Esophagus muscularis mucosa (tissue), 4 donors: ENCODE measurements around the gene BID. TPM values are rescaled to one million over a fixed set of nuclear protein-coding genes. Genes with fewer than 3 reads are reported as not detected.

Experiments used
- DNase-seq: peaks from one replicate; pipeline ENCODE4 v3.0.0-alpha.2; 2017; ENCODE audit errors: extremely low spot score
- H3K27ac ChIP-seq, 4 donors: fragments of 200-600 bp; sonication (generic); replicated peaks in 1 of 4; 1 replicate in 3 of 4; 2 replicates in 1 of 4; pipeline ENCODE4 v1.5.1; 2016 to 2019; ENCODE audit warnings: mild to moderate bottlenecking in 1 of 4
- H3K27me3 ChIP-seq, 4 donors: fragments of 200-600 bp; sonication (generic); one replicate each; pipeline versions ENCODE4 v1.5.1 to v1.6.0; 2016 to 2019
- H3K36me3 ChIP-seq, 4 donors: fragments of 200-600 bp; sonication (generic); one replicate each; pipeline ENCODE4 v1.5.1; 2016 to 2019
- H3K4me1 ChIP-seq, 4 donors: fragments of 200-600 bp; sonication (generic); one replicate each; pipeline ENCODE4 v1.5.1; 2016 to 2019
- H3K4me3 ChIP-seq, 4 donors: fragments of 200-600 bp; sonication (generic); 1 replicate in 2 of 4; 2 replicates in 2 of 4; pipeline ENCODE4 v1.5.1; 2016 to 2019; ENCODE audit warnings: mild to moderate bottlenecking in 4 of 4, moderate library complexity in 1 of 4
- H3K9me3 ChIP-seq, 4 donors: fragments of 200-600 bp; sonication (generic); 1 replicate in 3 of 4; 2 replicates in 1 of 4; pipeline ENCODE4 v1.5.1; 2016 to 2019
- EP300 ChIP-seq: sonication (generic); formaldehyde crosslinking; IDR thresholded peaks from one replicate; pipeline ENCODE4 v1.6.1; 2017; ENCODE audit warnings: antibody characterized with exemption
- POLR2A ChIP-seq: fragments of 450-650 bp; IDR thresholded peaks from one replicate; pipeline ENCODE4 v1.6.1; 2017; ENCODE audit warnings: antibody characterized with exemption, moderate library complexity, mild to moderate bottlenecking, low read depth
- POLR2AphosphoS5 ChIP-seq, 2 donors: sonication (generic); formaldehyde crosslinking; IDR thresholded peaks; one replicate each; pipeline ENCODE4 v1.6.1; 2017; ENCODE audit warnings: antibody characterized with exemption in 2 of 2
- WGBS: methylation state at CpG from one replicate; pipeline ENCODE4 v1.1.5; 2018; 5-methylcytosine and 5-hydroxymethylcytosine counted together
- intact Hi-C: fragments of 100-400 bp; cut with DNase I; formaldehyde crosslinking; loops from one replicate; pipeline ENCODE4 v1.15.1; 2023
- total RNA-seq, 4 donors: library from RNA; depleted of rRNA; stranded (reverse); fragments of >200 nt; gene quantifications; one replicate each; pipeline versions ENCODE4 v1.1.0 to v1.2.1, GENCODE V29; 2016
- TF ChIP-seq, protein P1 (sequence below), 3 experiments: fragments of 200-600 bp in 2 of 3; fragments of 450-650 bp in 1 of 3; sonication (generic) in 2 of 3; IDR thresholded peaks; one replicate each; pipeline ENCODE4 v1.5.1; 2017 to 2019; ENCODE audit warnings: antibody characterized with exemption in 3 of 3, mild to moderate bottlenecking in 2 of 3, moderate library complexity in 1 of 3

BID gene
- total RNA-seq, 4 donors from 2014 or later = 12.9 to 48.3 (median 26.3) TPM

DNA sequence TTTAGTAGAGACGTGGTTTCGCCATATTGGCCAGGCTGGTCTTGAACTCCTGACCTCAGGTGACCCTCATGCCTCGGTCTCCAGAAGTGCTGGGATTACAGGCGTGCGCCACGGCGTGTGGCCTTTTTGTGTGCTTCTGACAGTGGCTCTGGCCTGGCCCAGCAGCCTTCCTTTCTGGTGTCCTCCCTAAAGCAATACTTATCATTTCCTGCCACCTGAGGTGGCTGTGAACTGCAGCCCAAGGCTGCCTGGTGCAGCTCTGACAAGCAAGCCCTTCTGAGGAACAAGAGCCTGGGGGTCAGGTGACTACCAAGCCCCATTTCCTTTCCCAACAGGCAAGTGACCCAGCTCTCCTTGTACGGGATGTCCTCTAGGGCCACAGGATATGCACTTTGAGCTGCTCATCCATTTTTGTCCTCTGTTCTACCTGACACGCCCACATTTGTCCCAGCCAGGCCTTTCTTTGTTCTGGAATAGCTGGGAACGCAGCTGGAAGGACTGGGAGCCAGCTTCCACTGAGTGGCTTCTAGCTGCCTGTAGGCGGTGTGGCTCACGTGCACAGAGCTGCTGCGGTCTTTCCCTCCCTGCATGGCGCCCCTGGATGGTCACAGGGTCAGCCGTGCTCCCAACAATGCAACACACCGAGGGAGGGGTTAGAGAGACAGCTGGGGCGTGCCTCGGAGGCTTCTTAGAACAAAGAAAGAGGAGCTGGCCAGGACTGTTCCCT is 12.3 kb upstream of the BID start:
- no peak for DNase-seq
- Histone ChIP-seq H3K4me1 (peaks cover 27 to 39% (median 37%) of the 10 kb centered on the region in 4 donors), H3K9me3 (no peaks in the 10 kb centered on the region), H3K27ac (peak overlapping the region; percentile 65 to 75 (median 70)), H3K4me3 (no peak overlapping the region), H3K36me3 (peaks cover 21 to 40% (median 37%) of the 10 kb centered on the region in 4 donors), H3K27me3 (peaks cover 0 to 4% (median 0%) of the 10 kb centered on the region in 4 donors)
- no peak for TF ChIP-seq POLR2A
- TF ChIP-seq EP300 = no peak
- TF ChIP-seq, protein P1, sequence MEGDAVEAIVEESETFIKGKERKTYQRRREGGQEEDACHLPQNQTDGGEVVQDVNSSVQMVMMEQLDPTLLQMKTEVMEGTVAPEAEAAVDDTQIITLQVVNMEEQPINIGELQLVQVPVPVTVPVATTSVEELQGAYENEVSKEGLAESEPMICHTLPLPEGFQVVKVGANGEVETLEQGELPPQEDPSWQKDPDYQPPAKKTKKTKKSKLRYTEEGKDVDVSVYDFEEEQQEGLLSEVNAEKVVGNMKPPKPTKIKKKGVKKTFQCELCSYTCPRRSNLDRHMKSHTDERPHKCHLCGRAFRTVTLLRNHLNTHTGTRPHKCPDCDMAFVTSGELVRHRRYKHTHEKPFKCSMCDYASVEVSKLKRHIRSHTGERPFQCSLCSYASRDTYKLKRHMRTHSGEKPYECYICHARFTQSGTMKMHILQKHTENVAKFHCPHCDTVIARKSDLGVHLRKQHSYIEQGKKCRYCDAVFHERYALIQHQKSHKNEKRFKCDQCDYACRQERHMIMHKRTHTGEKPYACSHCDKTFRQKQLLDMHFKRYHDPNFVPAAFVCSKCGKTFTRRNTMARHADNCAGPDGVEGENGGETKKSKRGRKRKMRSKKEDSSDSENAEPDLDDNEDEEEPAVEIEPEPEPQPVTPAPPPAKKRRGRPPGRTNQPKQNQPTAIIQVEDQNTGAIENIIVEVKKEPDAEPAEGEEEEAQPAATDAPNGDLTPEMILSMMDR (IDR thresholded peaks at IDR 0.05) = peak in 1 of 3 experiments; percentile 6
- peak; percentile 60 to 75 for TF ChIP-seq POLR2AphosphoS5 (IDR thresholded peaks at IDR 0.05)
- WGBS = 59% methylated on average over 13 of the region's 18 CpGs
- intact Hi-C loops = no loop called here

DNA sequence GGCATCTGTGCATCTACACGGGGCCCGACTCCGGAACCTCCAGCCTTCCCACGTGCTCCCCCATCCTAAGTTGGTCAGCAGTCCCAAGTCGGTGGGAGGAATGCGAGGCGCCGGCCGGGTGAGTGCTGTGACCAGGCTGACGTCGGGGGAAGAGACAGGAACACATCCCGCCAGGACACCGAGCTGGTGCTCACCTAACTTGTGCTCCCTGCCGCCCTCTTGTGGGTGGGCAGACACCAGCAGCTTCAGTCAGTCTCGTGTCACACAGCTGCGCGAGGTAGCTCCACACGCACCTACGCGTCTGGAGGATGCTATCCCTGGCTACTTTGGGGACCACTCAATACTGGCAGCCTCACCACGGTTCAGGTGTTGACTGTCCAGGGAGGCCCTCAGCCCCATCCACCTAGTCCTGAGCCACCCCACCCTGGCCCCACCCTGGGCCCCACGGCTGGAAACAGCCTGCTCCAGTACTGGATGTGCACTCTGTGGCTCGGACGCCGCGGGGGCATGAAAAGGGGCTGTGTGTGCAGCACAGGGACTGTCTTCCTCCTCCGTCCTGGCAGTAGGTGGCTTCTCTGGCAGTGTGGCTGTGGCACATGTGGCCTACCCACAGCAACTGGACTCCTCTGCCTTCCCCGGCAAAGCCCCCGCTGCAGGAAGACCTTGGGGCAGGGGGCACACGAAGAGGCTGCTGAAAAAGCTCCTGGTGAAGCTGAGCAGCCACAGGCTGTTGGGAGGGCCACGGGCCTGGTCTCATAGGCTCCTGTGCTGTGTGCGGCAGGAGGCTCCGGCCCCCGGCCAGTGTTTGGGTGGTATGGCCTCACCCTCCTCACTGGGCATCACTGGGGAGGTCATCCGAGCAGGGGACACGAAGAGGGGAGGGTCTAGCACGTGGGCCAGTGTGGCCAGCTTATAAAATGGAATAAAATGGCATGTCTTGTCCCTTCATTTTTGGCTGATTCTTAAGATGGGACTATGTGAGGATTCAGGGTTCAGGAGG is 11.2 kb upstream of the BID start:
- intact Hi-C loops = loop anchor here (2.0 kb wide), 1 partner anchor 227 kb away; no protein-coding TSS in a partner anchor
- 64% methylated on average over 12 of the region's 37 CpGs for WGBS

DNA sequence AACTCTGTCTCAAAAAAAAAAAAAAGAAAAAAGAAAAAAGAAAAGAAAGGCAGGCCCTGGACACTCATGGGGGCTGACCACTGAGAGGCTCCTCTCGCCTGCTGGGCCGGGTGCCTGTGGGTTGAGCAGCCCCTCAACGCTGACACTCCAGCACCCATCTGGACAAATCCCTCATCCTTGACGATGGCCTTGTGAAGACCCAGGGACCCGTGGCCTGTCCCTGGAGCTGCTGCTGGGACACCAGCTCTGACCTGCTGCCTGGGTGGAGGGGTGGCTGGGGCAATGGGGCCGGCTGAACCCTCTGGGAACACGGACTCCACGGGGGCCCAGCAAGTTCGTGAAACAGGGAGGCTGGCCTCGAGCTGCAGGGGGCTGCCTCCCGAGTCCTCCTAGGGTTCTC is 10.5 kb upstream of the BID start:
- Histone ChIP-seq H3K4me1 (peaks cover 31 to 52% (median 45%) of the 10 kb centered on the region in 4 donors), H3K9me3 (no peaks in the 10 kb centered on the region), H3K27me3 (peaks cover 0 to 22% (median 0%) of the 10 kb centered on the region in 4 donors), H3K27ac (no peak overlapping the region), H3K36me3 (peaks cover 8 to 22% (median 20%) of the 10 kb centered on the region in 4 donors), H3K4me3 (no peak overlapping the region)
- intact Hi-C loops = loop anchor here (2.0 to 5.0 kb wide), 2 partner anchors 37 to 226 kb away; no protein-coding TSS in a partner anchor
- no peak for DNase-seq
- TF ChIP-seq EP300 (no peak), POLR2AphosphoS5 (IDR thresholded peaks at IDR 0.05) (no peak), POLR2A (no peak)
- TF ChIP-seq, protein P1 (IDR thresholded peaks at IDR 0.05) = no peak
- 85% methylated on average over 4 of the region's 11 CpGs for WGBS

More for the DNA sequence above, 11.2 kb upstream of the BID start:
- peaks cover 31 to 51% (median 45%) of the 10 kb centered on the region in 4 donors for H3K4me1 ChIP-seq
- H3K4me3 ChIP-seq = no peak overlapping the region
- H3K27me3 ChIP-seq = peaks cover 0 to 15% (median 0%) of the 10 kb centered on the region in 4 donors
- peak overlapping the region; percentile 52 to 75 (median 70) for H3K27ac ChIP-seq
- peaks cover 14 to 29% (median 27%) of the 10 kb centered on the region in 4 donors for H3K36me3 ChIP-seq
- no peaks in the 10 kb centered on the region for H3K9me3 ChIP-seq
- no peak for DNase-seq
- TF ChIP-seq, protein P1 (IDR thresholded peaks at IDR 0.05) = peak; percentile 67 to 78 (median 71)
- no peak for TF ChIP-seq EP300
- TF ChIP-seq POLR2AphosphoS5 (IDR thresholded peaks at IDR 0.05) = peak; percentile 26 to 52

DNA sequence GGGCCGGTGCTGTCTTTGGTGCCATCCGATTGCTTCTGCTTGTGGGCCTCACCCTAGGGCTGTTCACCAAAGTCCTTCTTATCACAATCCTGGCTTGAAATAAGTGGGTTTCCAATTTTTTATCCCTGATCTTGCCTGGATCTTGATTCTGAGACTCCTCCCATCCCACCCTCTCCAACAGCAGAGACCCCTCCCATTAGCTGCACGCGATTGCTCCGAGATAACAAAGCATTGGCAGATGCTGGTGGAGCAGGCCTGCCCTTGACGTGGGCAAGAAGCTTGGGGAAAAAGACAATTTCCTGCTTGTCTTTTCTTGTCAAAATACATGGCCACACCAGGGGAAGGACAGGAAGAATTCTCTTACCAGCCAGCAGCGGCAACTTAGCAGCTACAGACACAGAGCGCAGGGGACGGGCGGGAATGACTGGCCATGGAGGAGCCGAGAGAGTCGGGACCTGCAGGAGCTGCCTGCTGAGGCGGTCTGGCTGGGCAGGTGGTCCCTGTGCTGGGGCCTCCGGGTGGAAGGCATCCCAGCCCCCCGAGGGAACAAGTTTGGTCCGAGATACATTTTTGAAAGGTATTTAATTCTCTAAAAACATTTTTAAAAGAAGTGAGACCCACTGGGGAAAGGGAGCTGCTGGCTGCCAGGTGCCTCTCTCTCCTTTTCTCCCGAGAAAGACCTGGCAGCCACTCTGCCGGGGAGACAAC is 9.7 kb upstream of the BID start:
- H3K4me1 ChIP-seq = peaks cover 31 to 52% (median 45%) of the 10 kb centered on the region in 4 donors
- H3K27me3 ChIP-seq = peaks cover 0 to 26% (median 0%) of the 10 kb centered on the region in 4 donors
- no peak overlapping the region for H3K4me3 ChIP-seq
- peaks cover 0 to 13% (median 11%) of the 10 kb centered on the region in 4 donors for H3K36me3 ChIP-seq
- TF ChIP-seq, protein P1 (IDR thresholded peaks at IDR 0.05) = no peak
- no peak for TF ChIP-seq EP300
- TF ChIP-seq POLR2A = no peak
- no peak for TF ChIP-seq POLR2AphosphoS5 (IDR thresholded peaks at IDR 0.05)
- no peak for DNase-seq
- no peaks in the 10 kb centered on the region for H3K9me3 ChIP-seq
- no peak overlapping the region for H3K27ac ChIP-seq
- WGBS = 74% methylated on average over 18 of the region's 18 CpGs
- intact Hi-C loops = loop anchor here (2.0 to 5.0 kb wide), 2 partner anchors 37 to 225 kb away; no protein-coding TSS in a partner anchor
